GM21619 (cell line): ENCODE measurements around the gene MUC20.
"Not testable (repeated sequence)": the region's sequence is repeated elsewhere in the genome, so short reads cannot be mapped to it uniquely, and the experiment has no call there.

ENCODE experiments used
- ATAC-seq: cut with Tn5 transposase; IDR thresholded peaks from one replicate; pipeline ENCODE4 v1.9.1; 2021; ENCODE audit not compliant: unreplicated experiment

Gene MUC20

GRCh38 chr3:195728789-195729188, 8.0 kb downstream of the MUC20 start:
- ATAC-seq: not testable (repeated sequence)

GRCh38 chr3:195729476-195730251, 8.9 kb downstream of the MUC20 start:
- ATAC-seq: no peak

DNA sequence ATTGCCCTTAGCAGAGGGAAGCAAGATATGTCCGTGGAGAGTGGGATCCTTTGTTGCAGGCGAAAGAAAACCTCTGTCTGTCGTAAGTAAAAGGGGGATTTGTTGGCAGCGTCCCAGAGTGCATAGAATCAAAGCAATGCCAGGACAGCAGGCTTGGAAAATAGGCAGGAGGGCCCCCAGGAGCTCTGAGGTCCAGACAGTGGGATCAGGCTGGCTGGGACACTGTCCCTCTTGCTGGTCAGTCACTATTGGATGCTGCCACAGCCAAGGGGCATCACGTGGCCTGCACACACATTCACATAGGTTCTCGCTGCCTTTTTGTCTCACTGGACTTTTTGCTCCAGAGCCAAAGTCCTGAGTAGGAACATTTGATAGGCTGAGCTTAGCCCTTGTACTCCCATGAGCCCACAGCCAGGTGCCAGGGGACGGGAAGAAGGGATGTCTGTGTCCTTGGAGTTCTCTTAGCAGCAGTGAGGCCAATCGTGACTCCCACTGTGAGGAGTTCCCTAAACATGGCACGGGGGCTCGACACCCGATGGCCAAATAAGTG, 10.7 kb downstream of the MUC20 start:
- no peak for ATAC-seq

- no peak for ATAC-seq
Measured at GRCh38 chr3:195732940-195733339, 12.2 kb downstream of the MUC20 start.

GRCh38 chr3:195735036-195735695, 14.4 kb downstream of the MUC20 start:
- ATAC-seq: no peak

DNA sequence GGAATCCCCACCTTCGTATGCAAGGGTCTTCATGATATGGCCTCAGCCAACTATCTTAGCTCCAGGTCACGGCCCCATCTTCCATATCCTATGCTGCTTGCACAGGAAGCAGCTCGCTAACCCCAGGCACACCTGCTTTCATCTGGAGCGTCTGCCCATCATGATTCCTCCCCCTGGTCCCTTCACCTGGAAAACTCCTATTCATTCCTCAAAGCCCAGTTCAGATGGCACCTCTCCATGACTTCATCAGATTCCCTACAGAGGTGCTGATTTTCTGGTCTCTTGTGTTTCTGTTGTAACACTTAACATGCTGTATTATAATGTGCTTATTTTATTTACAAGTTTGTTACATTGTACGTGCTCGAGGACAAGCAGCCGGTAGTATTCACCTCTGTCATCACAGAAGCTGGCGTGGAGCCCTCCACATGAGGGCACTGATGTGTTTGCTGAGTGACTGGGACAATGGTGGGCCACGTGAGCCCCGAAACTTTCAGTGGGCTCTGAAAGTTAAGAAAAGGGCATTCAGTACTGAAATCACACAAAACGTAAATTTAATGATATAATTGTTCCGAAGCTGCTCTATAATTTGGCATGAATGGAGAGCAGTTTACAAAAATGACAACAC, 16.2 kb downstream of the MUC20 start:
- ATAC-seq: no peak

- ATAC-seq: not testable (repeated sequence)
Measured at GRCh38 chr3:195737782-195738181, 17.0 kb downstream of the MUC20 start.

- no peak for ATAC-seq
Measured at GRCh38 chr3:195738274-195739044, 17.7 kb downstream of the MUC20 start.

DNA sequence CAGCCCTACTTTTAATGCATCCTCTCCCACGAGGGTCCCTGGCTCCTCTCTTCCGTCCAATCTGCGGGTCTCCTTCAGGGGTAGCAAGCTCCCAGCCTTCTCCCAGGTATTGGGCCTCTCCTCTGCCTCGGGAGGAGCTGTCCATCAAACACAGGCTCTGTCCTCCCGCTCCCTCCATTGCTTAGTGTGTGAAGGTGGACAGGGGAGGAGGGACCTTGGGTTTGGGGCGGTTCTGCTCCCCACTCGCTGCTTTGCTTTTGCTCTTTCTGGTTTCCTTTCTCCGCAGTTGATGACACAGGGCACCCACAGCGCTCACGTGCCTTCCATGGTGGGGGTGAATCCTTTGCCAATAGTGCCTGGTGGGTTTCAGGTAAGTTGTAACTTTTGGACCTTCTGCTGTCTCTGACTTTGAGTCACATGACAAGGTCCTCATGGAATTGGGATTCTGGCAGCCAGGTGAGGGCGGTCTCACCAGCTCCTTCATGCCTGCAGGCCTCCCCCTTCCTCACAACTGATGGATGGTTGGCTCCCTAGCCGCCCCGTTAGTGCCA, 18.9 kb downstream of the MUC20 start:
- no peak for ATAC-seq

GRCh38 chr3:195744437-195744836, 23.7 kb downstream of the MUC20 start:
- no peak for ATAC-seq

GRCh38 chr3:195746346-195746745, 25.6 kb downstream of the MUC20 start:
- ATAC-seq: no peak

- ATAC-seq: no peak
Measured at GRCh38 chr3:195746751-195747150, 26.0 kb downstream of the MUC20 start.

DNA sequence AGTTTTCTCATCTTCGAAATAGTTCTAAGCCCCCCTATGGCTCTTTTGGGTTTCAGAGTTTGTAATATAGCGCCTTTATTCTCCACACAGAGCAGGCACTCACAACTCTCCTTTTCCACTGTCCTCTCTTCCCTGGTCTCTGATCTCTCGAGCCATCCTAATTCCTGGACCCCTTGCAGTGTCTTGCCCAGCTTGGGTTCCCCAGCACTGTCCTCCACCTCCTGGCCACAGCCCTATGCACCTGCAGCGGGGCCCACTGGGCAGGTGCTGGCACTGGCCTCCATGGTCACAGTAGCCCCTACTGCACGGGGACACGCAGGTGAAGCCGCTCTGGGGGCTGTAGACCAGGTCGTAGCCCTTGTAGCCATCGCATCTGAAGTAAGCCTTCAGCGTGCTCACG, 27.9 kb downstream of the MUC20 start:
- no peak for ATAC-seq

GRCh38 chr3:195749101-195749500, 28.3 kb downstream of the MUC20 start:
- ATAC-seq: not testable (repeated sequence)

DNA sequence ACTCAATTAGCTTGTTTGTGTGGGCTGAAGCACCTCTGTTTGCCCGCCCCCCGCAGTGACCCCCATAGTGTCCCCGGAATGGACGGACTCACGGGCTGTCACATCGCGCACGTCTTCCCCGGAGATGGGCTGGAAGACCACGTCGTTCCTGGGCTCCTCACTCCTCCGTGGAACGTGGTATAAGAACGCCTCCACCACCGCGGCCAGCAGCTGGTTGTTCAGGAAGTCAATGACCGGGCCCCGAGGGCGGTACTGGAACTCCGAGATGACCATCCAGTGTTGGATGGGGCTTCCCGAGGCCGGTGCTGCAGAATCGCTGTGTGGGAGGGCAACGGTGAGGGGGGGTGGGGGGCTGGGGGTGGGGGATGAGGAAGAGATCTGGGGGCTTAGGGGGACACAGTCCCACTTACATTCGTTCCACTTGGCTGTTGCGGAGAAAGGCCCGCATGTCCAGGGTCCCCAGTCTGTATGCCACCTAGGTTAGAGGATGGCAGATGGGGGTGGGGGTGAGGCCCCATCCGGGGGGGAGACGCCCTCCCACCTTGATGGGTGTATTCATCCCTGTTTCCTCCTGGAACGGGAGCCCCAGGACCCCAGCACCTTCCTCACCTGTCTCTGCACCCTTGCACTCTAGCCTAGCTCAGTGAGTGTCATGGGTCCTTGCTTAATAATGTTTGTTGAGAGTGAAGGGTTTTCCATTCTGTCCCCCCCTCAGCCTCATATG, 30.2 kb downstream of the MUC20 start:
- no peak for ATAC-seq

- no peak for ATAC-seq
Measured at GRCh38 chr3:195751560-195751959, 30.8 kb downstream of the MUC20 start.

DNA sequence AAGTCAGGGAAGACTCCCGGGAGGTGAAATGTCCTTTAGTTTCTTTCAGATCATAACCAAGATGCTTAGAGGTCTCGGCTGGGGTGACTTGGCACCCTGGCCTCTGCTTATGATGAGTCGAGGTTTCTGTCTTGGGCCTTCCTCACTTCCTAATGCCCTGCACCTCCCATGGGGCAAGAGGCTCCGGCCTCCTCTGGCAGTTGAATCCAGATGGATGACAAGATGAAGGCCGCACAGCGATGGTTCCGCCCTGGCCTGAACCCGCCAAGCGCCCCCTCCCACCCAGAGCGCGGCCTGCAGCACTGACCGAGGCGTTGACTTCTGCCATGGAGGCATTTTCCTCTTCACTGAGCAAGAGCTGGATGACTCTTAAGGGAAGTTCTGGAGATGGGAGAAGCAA, 31.3 kb downstream of the MUC20 start:
- no peak for ATAC-seq

DNA sequence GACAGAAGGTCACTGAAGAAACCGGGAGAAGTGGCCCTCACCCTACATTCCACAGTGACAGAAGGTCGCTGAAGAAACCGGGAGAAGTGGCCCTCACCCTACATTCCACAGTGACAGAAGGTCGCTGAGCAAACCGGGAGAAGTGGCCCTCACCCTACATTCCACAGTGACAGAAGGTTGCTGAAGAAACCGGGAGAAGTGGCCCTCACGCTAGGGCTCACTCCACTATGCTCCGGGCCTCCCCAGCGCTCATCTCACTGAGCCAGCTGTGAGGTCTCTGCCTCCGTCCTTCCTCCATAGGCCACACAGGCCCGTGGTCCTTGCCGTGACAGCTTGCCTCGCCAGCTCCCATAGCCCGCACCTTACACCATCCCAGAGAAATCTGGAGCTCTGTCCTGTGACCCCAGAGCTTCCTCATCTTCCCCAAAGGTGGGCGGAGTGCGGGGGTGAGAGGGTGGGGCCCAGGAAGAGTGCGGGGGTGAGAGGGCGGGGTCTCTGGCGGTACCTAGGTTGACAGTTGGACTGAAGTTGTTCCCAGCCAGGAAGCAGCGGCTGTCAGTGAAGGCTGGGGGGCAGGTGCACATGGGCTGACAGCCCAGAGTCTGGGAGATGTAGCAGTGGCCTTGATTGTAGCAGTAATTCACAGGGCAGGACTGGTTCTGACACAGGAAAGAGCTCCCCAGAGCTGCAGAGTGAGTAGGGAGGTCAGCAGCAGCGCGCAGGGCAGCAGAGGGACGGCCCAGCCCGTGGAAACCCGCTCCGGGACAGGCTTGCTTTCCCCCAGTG, 32.0 kb downstream of the MUC20 start:
- no peak for ATAC-seq

DNA sequence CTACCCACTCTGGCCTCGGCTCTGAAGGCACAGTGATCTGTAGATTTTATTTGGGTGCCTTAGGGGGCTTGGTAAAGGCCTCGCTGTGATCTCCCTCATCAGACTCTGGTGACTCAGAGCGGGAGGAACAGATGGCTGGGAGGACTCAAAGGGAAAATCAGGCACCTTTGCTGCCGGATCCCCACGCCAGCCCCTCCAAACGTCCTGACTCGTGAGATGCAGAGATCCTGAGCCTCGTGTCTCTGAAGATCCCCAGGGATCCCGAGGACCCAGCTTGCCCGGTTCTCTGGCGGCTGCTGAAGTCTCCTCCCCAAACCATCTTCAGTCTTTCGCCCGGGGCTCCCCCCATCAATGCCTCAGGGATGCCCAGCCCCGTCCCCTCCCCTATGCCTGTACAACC, 32.8 kb downstream of the MUC20 start:
- no peak for ATAC-seq
